GM11168 (cell line): Measurements from ENCODE around the gene AHRR.

Source experiments
- in situ Hi-C: fragments of 300-500 bp; cut with MboI; formaldehyde crosslinking; loops from one replicate; pipeline ENCODE4 v1.12.0; 2022; ENCODE audit warnings: low sequenced_read_pairs; ENCODE audit not compliant: unreplicated experiment

Gene AHRR

GRCh38 chr5:432928-433791 lies 111.6 kb downstream of the AHRR start:
- in situ Hi-C loops: loop anchor here (10.0 kb wide), 1 partner anchor 118 kb away; no protein-coding TSS in a partner anchor

GRCh38 chr5:433836-434235 lies 112.3 kb downstream of the AHRR start:
- in situ Hi-C loops: loop anchor here (10.0 kb wide), 1 partner anchor 119 kb away; no protein-coding TSS in a partner anchor

- in situ Hi-C loops: loop anchor here (10.0 kb wide), 1 partner anchor 120 kb away; no protein-coding TSS in a partner anchor
Observed at GRCh38 chr5:434443-435146, 113.1 kb downstream of the AHRR start.

- in situ Hi-C loops: loop anchor here (10.0 kb wide), 1 partner anchor 120 kb away; no protein-coding TSS in a partner anchor
Observed at GRCh38 chr5:435156-435790, 113.8 kb downstream of the AHRR start.

GRCh38 chr5:435961-436640 lies 114.6 kb downstream of the AHRR start:
- in situ Hi-C loops: loop anchor here (10.0 kb wide), 1 partner anchor 121 kb away; no protein-coding TSS in a partner anchor

GRCh38 chr5:436641-436975 lies 115.1 kb downstream of the AHRR start:
- in situ Hi-C loops: loop anchor here (10.0 kb wide), 1 partner anchor 122 kb away; no protein-coding TSS in a partner anchor

- in situ Hi-C loops: loop anchor here (10.0 kb wide), 1 partner anchor 123 kb away; no protein-coding TSS in a partner anchor
Observed at GRCh38 chr5:437281-437771, 115.8 kb downstream of the AHRR start.

- in situ Hi-C loops: loop anchor here (10.0 kb wide), 1 partner anchor 124 kb away; no protein-coding TSS in a partner anchor
Observed at GRCh38 chr5:438481-438981, 117.0 kb downstream of the AHRR start.

GRCh38 chr5:439181-439580 lies 117.7 kb downstream of the AHRR start:
- in situ Hi-C loops: loop anchor here (10.0 kb wide), 1 partner anchor 124 kb away; no protein-coding TSS in a partner anchor

- in situ Hi-C loops: loop anchor here (10.0 kb wide), 1 partner anchor 125 kb away; no protein-coding TSS in a partner anchor
Observed at GRCh38 chr5:439636-440035, 118.1 kb downstream of the AHRR start.

- in situ Hi-C loops: no loop called here
Observed at GRCh38 chr5:440401-441201, 119.1 kb downstream of the AHRR start.

- in situ Hi-C loops: no loop called here
Observed at GRCh38 chr5:441996-442334, 120.5 kb downstream of the AHRR start.

- in situ Hi-C loops: no loop called here
Observed at GRCh38 chr5:442335-443238, 121.1 kb downstream of the AHRR start, which contains the start of gene EXOC3. TSS of gene EXOC3 (plus strand) at chr5:443176. CDS start at chr5:446206, 3,030 bp downstream.

- in situ Hi-C loops: no loop called here
Observed at GRCh38 chr5:443239-444151, 122.0 kb downstream of the AHRR start.

- in situ Hi-C loops: no loop called here
Observed at GRCh38 chr5:444226-444625, 122.7 kb downstream of the AHRR start.

- in situ Hi-C loops: no loop called here
Observed at GRCh38 chr5:445591-445990, 124.1 kb downstream of the AHRR start.
